Chondrocyte (in vitro differentiated cells): ENCODE measurements around the gene ID2. TPM values are rescaled to one million over a fixed set of nuclear protein-coding genes. Genes with fewer than 3 reads are reported as not detected.
"Not testable (repeated sequence)": the region's sequence is repeated elsewhere in the genome, so short reads cannot be mapped to it uniquely, and the experiment has no call there.

Source experiments
- DNase-seq: peaks from one replicate; pipeline ENCODE4 v3.0.0; 2021; ENCODE audit warnings: mixed read lengths, low spot score
- H3K27ac Mint-ChIP-seq: one replicate; pipeline ENCODE4 v1.8.0; 2021; ENCODE audit warnings: mild to moderate bottlenecking, moderate library complexity, mixed read lengths; ENCODE audit not compliant: unreplicated experiment
- H3K27me3 Mint-ChIP-seq: 2 replicates; pipeline ENCODE4 v1.8.0; 2021; ENCODE audit warnings: low read depth, mixed read lengths
- H3K36me3 Mint-ChIP-seq: 2 replicates; pipeline ENCODE4 v1.8.0; 2021; ENCODE audit warnings: low read depth, mixed read lengths
- H3K4me1 Mint-ChIP-seq: 2 replicates; pipeline ENCODE4 v1.8.0; 2021; ENCODE audit warnings: low read depth, mild to moderate bottlenecking, mixed read lengths
- H3K4me3 Mint-ChIP-seq: one replicate; pipeline ENCODE4 v1.8.0; 2021; ENCODE audit warnings: mild to moderate bottlenecking, moderate library complexity, mixed read lengths; ENCODE audit not compliant: unreplicated experiment
- H3K9me3 Mint-ChIP-seq: 2 replicates; pipeline ENCODE4 v1.8.0; 2021; ENCODE audit warnings: low read depth, mixed read lengths
- CTCF ChIP-seq: fragments of 200-600 bp; sonication (generic); IDR thresholded peaks from 2 replicates; pipeline ENCODE4 v1.5.0; 2021; ENCODE audit warnings: antibody characterized with exemption, mild to moderate bottlenecking, moderate library complexity
- total RNA-seq: library from RNA; stranded (reverse); gene quantifications from 3 replicates; pipeline ENCODE4 v1.2.1, GENCODE V29; 2021

Gene ID2
- total RNA-seq, 1 donor from 2014 or later = 23.1 TPM

DNA sequence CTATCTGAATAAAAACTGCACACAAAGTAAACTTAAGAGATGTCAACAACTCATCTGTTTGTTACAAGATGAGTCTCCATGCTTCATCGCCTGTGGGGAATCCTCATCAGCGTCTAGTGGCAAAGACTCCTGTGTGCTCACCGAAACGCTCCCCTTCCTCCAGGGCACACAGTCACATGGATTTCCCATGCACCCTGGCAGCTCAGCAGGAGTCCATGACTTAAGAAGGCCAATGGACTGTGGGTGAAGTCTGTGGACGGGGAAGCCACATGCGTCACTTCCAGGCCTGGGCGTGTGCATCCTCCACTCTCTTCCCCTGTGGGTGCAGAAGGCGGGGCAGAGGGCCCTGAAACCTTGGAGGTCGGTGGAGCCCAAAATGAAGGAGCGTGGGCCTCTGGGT lies 41.1 kb downstream of the ID2 start:
- Mint-ChIP-seq H3K27ac (no peak overlapping the region), H3K4me1 (no peaks in the 10 kb centered on the region), H3K9me3 (no peaks in the 10 kb centered on the region), H3K27me3 (no peaks in the 10 kb centered on the region), H3K4me3 (no peak overlapping the region), H3K36me3 (peaks cover 6% of the 10 kb centered on the region)
- no peak for DNase-seq
- no peak for TF ChIP-seq CTCF

- Mint-ChIP-seq H3K4me1 (no peaks in the 10 kb centered on the region), H3K36me3 (peaks cover 20% of the 10 kb centered on the region), H3K27me3 (no peaks in the 10 kb centered on the region), H3K4me3 (no peak overlapping the region), H3K27ac (no peak overlapping the region), H3K9me3 (no peaks in the 10 kb centered on the region)
- no peak for TF ChIP-seq CTCF
- DNase-seq = no peak
Measured at GRCh38 chr2:8725838-8726237, 44.0 kb downstream of the ID2 start.

GRCh38 chr2:8728305-8729015 lies 46.6 kb downstream of the ID2 start:
- Mint-ChIP-seq H3K36me3 (peaks cover 35% of the 10 kb centered on the region), H3K27ac (no peak overlapping the region), H3K27me3 (no peaks in the 10 kb centered on the region), H3K4me3 (no peak overlapping the region), H3K4me1 (no peaks in the 10 kb centered on the region), H3K9me3 (no peaks in the 10 kb centered on the region)
- DNase-seq = no peak
- no peak for TF ChIP-seq CTCF

DNA sequence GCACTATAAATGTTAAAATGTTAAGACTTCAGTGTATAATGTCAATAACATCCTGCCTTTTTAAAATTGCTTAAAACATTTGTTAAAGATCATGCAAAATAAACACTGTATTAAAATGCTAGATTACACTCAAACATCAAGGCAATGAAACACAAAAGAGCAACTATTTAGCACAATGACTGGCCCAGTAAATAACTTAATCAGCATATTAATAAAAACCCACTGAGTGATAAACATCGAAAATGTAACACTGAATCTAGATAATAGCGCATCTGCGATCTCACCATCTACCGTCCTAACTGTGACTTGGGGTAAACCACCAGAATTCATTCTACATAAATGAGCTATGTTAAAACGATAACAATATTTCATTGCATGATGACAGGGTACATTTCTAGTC lies 47.2 kb downstream of the ID2 start:
- H3K36me3 Mint-ChIP-seq = peaks cover 39% of the 10 kb centered on the region
- H3K27me3 Mint-ChIP-seq, H3K4me3 Mint-ChIP-seq, DNase-seq, H3K9me3 Mint-ChIP-seq, H3K4me1 Mint-ChIP-seq, H3K27ac Mint-ChIP-seq: not testable (repeated sequence)

DNA sequence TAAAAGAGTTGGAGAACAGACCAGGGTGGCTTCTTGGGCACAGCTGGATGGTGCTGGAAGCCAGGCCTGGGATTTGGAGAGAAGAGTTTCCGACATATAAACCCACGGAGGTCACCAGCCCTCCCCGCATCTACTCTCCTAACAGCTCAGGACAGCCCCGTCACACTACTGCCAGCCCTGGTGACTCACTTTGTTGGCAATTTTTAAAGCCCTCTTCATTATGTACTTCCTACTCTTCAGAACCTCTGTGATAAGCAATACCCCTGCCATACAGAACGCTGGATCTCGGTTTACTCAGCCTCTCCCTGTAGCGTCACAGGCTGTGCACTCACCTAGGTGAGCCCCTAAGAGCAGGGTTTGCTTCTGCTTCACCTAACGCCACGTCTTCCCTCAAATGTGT lies 48.1 kb downstream of the ID2 start:
- H3K36me3 Mint-ChIP-seq = peaks cover 41% of the 10 kb centered on the region

More for the DNA sequence above, 48.1 kb downstream of the ID2 start:
- no peak for TF ChIP-seq CTCF
- Mint-ChIP-seq H3K27ac (no peak overlapping the region), H3K4me3 (no peak overlapping the region), H3K9me3 (no peaks in the 10 kb centered on the region), H3K27me3 (no peaks in the 10 kb centered on the region), H3K4me1 (no peaks in the 10 kb centered on the region)
- no peak for DNase-seq
